ENCODE measurements around the gene ZNF485. TPM values are rescaled to one million over a fixed set of nuclear protein-coding genes. Genes with fewer than 3 reads are reported as not detected.

ZNF485 gene
- total RNA-seq, 1 experiment from 2014 or later: 10.6 TPM

GRCh38 chr10:43666552-43666951, 60.3 kb downstream of the ZNF485 start:
- DNase-seq (ENCODE audit: low read depth, low spot score) (no peak), ATAC-seq (no peak)
- H3K27me3 ChIP-seq (ENCODE audit: control insufficient read depth, insufficient read depth, low read length): 0 out of 2 replicates have a peak, but pooled peaks cover 5% of the 10 kb centered on the region
- no peak overlapping the region for H3K4me3 ChIP-seq (ENCODE audit: low read depth in 2 of 2, low read length in 2 of 2)
- TF ChIP-seq CTCF (IDR thresholded peaks at IDR 0.05) (no peak), POLR2AphosphoS5 (IDR thresholded peaks at IDR 0.05; ENCODE audit: low read depth, low read length) (no peak), SIN3A (IDR thresholded peaks at IDR 0.05; ENCODE audit: borderline replicate concordance, insufficient read depth, low read depth, low read length) (no peak), REST (IDR thresholded peaks at IDR 0.05; ENCODE audit: insufficient read depth in 1 of 2, low read depth in 2 of 2, low read length in 1 of 2) (no peak), TCF7L2 (IDR thresholded peaks at IDR 0.05; ENCODE audit: low read depth, low read length) (no peak)
- in situ Hi-C loops (cut with HindIII; ENCODE audit: low pct_unique_long_range_greater_than_20kb, low sequenced_read_pairs): no loop called here
- H3K4me1 ChIP-seq (ENCODE audit: control insufficient read depth, insufficient read depth, low read length): no peaks in the 10 kb centered on the region
- H3K36me3 ChIP-seq (ENCODE audit: control insufficient read depth, insufficient read depth, low read length): no peaks in the 10 kb centered on the region
- intact Hi-C loops (cut with micrococcal nuclease; ENCODE audit: unreplicated experiment): no loop called here
- no peak overlapping the region for H3K27ac ChIP-seq (ENCODE audit: low read length)
- ChIA-PET CTCF (no interaction called here), POLR2A (no interaction called here)
- BruUV-seq (replicated peaks): no TSS peak
- no peaks in the 10 kb centered on the region for H3K9me3 ChIP-seq (ENCODE audit: control insufficient read depth, insufficient read depth, low read depth, low read length)

GRCh38 chr10:43667317-43667731, 61.1 kb downstream of the ZNF485 start:
- CTCF ChIA-PET: no interaction called here

More at GRCh38 chr10:43667317-43667731, 61.1 kb downstream of the ZNF485 start:
- in situ Hi-C loops (cut with HindIII; ENCODE audit: low pct_unique_long_range_greater_than_20kb, low sequenced_read_pairs): no loop called here
- no peaks in the 10 kb centered on the region for H3K9me3 ChIP-seq (ENCODE audit: control insufficient read depth, insufficient read depth, low read depth, low read length)
- no peak for DNase-seq (ENCODE audit: low read depth, low spot score)
- no TSS peak for BruUV-seq (replicated peaks)
- H3K36me3 ChIP-seq (ENCODE audit: control insufficient read depth, insufficient read depth, low read length): no peaks in the 10 kb centered on the region
- POLR2A ChIA-PET: no interaction called here
- intact Hi-C loops (cut with micrococcal nuclease; ENCODE audit: unreplicated experiment): no loop called here
- TF ChIP-seq CTCF (IDR thresholded peaks at IDR 0.05): peak; percentile 25
- no peak for TF ChIP-seq POLR2AphosphoS5 (IDR thresholded peaks at IDR 0.05; ENCODE audit: low read depth, low read length)
- TF ChIP-seq REST (IDR thresholded peaks at IDR 0.05; ENCODE audit: insufficient read depth in 1 of 2, low read depth in 2 of 2, low read length in 1 of 2): no peak
- no peak for TF ChIP-seq TCF7L2 (IDR thresholded peaks at IDR 0.05; ENCODE audit: low read depth, low read length)
- no peak for TF ChIP-seq SIN3A (IDR thresholded peaks at IDR 0.05; ENCODE audit: borderline replicate concordance, insufficient read depth, low read depth, low read length)
- H3K27me3 ChIP-seq (ENCODE audit: control insufficient read depth, insufficient read depth, low read length): 0 out of 2 replicates have a peak, but pooled peaks cover 5% of the 10 kb centered on the region
- ATAC-seq: no peak
- no peak overlapping the region for H3K27ac ChIP-seq (ENCODE audit: low read length)
- H3K4me3 ChIP-seq (ENCODE audit: low read depth in 2 of 2, low read length in 2 of 2): no peak overlapping the region
- H3K4me1 ChIP-seq (ENCODE audit: control insufficient read depth, insufficient read depth, low read length): no peaks in the 10 kb centered on the region

Data from Panc1 (cell line).